Stomach (tissue), 4 donors: ENCODE results near the gene CLDN20.

ENCODE experiments used
- CTCF ChIP-seq, 7 experiments: fragments of 450-650 bp in 4 of 7; fragments of 200-600 bp in 3 of 7; sonication (generic) in 3 of 7; IDR thresholded peaks; one replicate each; pipeline ENCODE4 v1.5.1; 2016 to 2019; ENCODE audit warnings: antibody characterized with exemption in 7 of 7, control low read depth in 2 of 7, mild to moderate bottlenecking in 1 of 7
- EP300 ChIP-seq: sonication (generic); formaldehyde crosslinking; IDR thresholded peaks from one replicate; pipeline ENCODE4 v1.6.1; 2017; ENCODE audit warnings: antibody characterized with exemption
- POLR2A ChIP-seq, 4 donors: fragments of 450-650 bp; IDR thresholded peaks; one replicate each; pipeline ENCODE4 v1.6.1; 2016; ENCODE audit warnings: antibody characterized with exemption in 4 of 4, control low read depth in 2 of 4, mild to moderate bottlenecking in 1 of 4, moderate library complexity in 1 of 4

- no peak for TF ChIP-seq CTCF (IDR thresholded peaks at IDR 0.05)
- no peak for TF ChIP-seq EP300
- no peak for TF ChIP-seq POLR2A (IDR thresholded peaks at IDR 0.05)
These were observed 38.1 kb downstream of the CLDN20 start for GRCh38 chr6:155301867-155302266.
